ENCODE results near the gene PCF11.
"Not testable (repeated sequence)": the region's sequence is repeated elsewhere in the genome, so short reads cannot be mapped to it uniquely, and the experiment has no call there.

The PCF11 gene

DNA sequence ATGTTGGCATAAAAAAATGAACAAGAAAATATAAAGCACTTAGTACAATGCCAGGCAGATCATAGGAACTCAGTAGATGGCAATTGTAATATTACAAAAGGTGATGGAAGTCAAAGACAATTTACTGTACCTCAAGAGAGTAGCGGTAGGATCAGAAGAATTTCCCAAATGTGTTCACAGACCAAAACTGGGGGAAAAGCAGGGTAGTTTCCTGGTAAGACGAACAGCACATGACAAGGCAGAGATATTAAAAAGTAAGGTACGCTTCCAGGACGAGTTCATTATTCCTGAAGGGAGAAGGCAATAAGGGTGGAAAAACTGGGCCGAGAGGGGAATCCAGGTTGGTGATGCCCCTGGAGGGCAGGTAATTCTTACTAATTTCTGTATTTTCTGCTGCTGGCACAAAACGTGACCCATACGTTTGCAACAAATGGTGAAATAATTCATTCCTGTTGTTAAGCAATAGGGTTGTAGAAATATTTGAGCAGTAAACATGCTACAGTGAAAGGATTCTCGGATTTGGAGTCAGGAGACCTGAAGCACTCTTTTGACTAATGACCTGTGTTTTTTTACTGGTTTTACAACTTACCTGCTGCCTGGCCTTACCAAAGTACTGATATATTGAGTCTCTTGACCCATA is 35.8 kb downstream of the PCF11 start:
- DNase-seq, result no peak

DNA sequence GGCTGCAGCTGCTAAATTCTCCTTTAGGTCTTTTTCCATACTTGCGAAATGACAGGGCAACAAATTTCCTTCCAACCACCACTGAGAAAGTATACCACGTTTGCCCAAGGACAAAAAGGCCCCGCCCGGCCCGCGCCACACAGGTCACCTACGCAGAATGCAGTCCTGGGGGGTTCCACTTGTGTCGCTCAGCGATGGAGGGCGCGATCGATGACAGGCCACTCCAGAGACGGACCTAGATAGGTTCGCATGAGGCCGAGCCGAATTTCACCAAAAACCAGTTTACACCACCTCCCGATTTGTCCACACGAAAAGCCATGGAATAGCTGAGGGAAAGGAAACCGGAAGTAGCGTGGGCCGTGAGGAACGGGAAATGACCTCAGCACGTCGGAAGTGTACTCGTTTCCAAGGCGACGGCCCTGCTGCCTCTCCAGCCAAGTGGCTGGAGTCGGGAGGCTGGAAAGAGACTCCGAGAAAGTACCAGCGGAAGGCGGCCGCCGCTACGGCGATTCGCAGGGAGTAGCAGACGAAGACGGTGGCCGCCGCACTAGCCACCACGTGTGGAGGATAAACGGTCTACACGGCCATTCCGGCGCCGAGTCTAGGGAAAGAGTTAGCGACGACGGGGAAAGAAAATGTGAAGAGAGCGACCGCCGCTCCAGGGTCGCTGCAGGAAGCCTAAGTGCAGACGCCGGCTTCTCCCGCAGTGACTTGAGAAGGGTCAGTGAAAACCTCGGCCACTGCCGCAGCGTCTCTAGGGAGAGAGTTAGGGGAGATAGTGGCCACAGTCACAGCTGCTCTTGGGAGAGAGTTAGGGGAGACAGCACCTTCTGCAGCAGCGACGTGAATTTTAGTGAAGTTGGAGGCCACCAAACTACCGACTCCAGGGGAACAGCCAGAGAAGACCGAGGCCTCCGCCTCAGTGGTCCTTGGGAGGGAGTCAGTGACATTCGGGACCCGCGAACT is 36.7 kb downstream of the PCF11 start, which contains the start of gene ANKRD42:
Gene ANKRD42 (plus strand): TSS at position 398 of the 966 bp plus-strand sequence. CDS start 959 bp downstream, outside the sequence.
- DNase-seq, result peak; percentile 91

DNA sequence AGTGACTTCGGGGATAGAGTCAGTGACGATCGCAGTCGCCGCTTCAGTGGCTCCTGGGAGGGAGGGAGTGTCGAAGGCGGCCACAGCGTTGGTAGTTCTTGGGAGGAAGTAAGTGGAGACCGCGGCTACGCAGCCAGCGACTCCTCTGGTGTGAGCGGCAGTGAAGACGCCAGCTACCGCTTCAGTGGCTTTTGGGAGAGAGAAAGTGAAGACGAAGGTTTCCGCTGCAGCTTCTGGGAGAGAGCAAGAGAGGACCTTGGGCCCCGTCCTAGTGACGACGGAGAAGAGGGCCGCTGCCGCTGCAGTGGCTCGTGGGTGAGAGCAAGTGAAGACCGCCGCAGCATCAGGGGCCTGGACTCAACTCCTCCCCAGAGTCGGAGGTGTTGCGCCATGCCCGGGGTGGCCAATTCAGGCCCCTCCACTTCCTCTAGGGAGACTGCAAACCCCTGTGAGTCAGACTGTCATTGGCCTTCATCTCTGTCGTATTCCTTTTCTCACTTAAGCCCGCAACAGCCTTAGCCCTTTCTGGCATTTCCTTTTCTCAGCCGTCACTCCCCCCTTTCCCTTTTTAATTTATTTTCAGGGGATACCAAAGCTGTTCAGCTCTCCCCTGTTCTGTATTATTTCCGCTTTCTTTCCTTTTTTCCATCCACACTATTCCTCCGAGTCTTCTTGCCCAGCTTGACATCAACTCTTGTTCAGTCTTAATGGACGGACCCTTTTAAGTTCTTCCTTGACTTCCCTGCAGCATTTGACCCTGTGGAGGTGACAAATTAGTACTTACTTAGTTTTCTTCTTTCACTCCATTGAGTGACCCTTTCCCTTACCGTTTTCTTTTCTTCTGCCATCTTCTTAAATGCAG is 37.6 kb downstream of the PCF11 start:
- peak; percentile 40 for DNase-seq

DNA sequence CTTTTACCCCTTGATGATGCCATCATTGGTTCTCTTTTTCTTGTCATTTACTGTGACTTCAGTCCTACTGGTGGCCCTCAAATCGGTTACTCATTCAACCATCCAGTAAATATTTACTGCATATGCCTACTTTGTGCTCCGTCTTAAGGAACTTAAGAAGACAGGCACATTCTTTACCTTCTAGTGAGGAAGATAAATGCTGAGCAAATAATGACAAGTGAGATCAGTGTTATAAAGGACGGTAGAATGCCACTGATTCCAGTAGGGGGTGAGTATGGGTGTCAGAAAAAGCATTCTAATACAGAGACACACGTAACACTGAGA is 38.2 kb downstream of the PCF11 start:
- no peak for DNase-seq

DNA sequence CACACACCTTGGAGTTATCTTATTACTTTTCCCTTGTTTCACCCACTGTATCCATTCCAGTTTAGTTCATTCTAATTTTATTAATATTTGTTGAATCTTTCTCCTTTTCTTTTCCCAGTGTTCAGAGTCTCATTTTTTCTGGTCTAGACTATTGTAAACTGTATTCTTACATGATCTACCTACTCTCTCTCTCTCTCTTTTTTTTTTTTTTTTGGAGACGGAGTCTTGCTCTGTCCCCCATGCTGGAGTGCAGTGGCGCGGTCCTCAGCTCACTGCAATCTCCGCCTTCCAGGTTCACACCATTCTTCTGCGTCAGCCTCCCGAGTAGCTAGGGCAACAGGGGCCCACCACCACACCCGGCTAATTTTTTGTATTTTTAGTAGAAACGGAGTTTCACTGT is 38.7 kb downstream of the PCF11 start:
- DNase-seq, result no peak

DNA sequence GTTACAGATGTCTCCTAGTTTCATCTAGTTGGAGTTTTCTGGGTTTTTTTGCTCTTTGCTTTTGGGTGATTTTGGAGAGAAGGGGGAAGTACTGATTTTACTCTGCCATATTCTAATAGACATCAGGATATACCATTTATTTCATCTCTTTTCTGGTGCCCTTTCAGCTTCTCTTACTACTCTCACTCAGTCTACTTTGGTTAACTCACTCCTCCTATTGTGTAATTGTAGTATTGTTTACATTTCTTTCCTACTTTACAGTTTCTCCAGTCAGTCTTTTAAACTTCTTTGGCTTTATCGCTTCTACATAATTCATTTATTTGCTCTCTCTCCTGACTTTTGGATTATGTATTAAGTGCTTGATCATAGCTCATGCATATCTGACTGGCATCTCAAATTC is 43.1 kb downstream of the PCF11 start:
- no peak for DNase-seq

DNA sequence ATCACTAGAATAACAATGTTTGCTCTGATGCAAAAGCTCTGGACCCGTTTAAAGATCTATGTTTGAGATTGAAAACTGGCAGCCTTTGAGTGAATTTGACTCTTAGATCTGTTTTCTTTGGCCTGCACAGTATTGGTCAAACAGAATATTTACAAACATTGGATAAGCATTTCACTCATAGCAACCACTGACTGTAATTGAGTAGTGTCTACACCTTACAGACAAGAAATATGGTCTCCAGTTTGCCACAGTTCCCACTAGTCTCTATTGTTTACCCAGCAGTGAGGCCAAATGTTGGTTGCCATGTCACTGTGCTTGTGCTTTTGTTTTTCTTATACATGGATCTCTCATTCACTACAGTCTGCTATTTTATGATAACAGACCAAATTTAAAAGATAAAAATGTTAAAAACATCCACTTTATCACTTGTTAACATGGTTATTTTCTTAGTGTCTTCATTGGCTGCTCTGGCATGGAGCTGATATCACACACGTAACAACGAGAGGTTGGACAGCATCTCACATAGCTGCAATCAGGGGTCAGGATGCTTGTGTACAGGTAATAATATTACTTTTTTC is 48.8 kb downstream of the PCF11 start:
- no peak for DNase-seq

DNA sequence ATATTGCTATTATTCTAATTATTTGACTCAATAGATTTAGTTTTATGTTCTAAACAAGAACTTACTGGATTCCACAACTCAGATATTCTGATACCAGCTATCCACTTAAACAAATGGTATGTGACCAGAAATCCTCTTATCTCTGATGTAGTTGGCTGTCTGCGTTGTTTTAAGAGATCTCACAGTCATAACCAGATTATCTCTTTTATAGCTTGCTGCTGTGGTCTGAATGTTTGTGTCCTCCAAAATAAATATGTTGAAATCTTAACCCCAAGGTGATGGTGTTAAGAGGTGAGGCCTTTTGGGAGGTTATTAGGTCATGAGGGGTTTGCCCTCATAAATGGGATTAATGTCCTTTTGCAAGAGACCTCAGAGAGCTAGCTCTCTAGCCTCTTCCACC is 49.3 kb downstream of the PCF11 start:
- DNase-seq, result no peak

DNA sequence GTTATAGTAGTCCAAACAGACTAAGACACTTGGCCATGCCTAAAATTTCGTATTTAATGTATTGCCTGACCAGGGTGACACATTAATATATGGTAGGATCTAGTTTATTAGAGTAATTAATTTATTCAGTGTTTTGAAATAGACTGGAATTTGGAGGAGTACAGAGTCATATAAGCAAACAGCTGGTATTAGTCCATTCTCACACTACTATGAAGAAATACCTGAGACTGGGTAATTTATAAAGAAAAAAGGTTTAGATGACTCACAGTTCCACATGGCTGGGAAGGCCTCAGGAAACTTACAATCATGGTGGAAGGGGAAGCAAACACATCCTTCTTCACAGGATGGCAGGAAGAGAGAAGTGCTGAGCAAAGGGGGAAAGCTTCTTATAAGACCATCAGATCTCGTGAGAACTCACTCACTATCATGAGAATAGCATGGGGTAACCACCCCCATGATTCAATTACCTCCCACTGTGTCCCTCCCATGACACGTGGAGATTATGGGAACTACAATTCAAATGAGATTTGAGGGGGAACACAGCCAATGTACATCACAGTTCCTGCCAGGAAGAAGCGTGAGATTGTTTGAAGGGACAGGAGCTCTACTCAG is 49.9 kb downstream of the PCF11 start:
- not testable (repeated sequence) for DNase-seq

DNA sequence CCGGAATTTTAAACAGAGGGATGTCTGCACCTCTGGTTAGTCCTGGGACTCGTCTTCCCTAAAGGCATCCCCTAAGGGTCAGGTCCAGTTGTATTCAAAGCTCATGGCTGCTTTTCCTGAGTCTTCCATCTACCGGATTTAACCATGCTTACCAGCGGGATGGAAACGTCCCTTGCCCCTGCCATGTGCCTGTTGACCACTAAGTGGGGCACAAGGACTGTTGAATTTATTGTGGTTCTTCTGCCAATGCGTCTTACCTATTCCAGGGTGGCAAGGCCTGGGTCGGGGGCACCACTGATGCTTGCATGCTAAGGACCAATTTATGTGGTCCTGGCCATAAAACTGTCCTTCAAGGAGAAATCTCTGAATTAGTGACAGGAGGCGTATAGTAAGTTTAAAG is 62.2 kb downstream of the PCF11 start:
- peak; percentile 39 for DNase-seq

DNA sequence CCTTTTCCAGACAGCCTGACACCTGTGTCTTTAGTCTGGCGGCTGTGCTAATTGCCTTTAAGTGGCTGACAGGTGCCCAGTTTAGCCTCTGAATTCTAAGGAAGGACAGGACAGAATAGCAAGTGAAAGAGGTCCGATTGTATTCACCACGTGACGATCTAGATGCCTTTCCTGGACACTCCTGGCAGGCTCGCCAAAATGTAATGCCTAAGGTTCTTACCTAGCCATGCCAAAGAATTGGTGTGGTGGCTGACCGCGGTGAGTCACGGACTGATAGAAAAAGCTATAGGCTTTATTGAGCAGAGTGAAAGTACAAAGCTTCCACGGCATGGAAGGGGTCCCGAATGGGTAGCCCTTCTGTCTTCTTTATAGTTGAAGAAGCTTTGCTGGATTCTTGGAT is 63.3 kb downstream of the PCF11 start:
- peak; percentile 54 for DNase-seq

DNA sequence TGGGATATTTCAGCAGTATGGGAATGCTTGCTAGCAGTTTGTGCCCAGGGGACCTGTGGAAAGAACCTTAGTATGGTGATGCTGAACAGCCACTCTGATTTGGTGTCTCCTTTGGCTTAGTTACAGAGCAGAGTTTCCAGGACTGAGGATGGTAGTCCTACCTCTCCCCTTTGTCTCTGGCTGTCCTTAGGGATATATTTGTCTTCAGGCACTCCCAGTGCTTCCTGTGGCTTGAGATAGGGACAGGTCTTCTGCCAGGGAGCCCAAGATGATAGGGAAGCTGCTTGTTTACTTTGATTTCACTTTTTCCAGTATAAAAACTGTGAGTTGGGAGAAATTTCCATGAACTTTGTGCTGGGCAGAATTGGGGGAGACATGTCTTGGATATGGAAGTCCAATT is 64.8 kb downstream of the PCF11 start:
- no peak for DNase-seq

DNA sequence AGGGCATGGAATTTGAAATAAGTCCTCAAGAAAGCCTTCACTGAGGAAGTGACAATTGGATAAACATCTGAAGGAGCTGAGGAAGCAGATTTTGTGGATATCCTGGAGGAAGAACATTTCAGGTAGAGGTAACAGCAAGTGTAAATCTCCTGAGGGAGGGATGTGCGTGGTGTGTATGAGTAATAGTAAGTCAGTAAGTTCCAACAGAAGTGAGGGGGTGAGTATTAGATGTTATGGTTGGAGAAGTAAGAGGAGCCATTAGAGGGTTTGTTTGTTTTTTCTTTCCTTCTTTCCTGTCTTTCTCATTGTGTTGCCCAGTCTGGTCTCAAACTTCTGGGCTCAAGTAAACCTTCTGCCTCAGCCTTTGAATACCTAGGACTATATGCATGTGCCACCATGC is 65.6 kb downstream of the PCF11 start:
- DNase-seq, result no peak

DNA sequence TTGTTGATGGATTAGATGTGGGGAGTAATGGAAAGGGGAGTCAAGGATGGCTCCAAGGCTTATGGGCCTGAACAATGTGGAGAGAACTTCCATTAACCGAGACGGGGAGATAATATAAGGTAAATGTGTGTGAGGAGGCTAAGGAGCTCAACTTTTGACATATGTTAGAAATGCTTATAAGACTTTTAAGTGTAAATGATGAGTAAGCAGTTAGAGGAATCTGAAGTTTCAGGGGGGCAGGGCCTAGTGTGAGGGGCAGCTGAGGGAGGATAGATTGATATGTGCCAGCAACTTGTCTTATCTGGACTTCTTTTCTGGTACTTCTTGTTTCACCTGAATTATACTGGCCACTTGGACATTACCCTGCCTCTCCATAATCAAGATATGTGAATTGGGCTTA is 66.5 kb downstream of the PCF11 start:
- no peak for DNase-seq

DNA sequence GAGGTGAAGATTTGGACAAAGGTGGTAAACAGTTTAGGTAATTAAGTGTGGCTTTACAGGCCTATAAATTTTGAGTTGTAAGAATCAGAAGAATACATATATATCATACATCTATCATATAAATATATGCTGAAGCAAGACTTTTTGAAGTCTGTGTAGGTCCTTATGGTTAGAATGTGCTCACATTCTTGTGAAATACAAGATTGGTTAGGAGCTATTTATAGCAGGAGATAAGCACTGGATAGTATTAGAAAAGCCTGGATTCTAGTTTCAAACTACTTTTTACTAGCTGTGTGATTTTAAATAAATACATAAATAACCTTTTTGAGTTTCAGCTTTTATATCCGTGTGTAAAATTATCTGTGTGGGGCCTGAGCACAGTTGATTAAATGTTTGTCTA is 78.9 kb downstream of the PCF11 start:
- no peak for DNase-seq

All from NCI-H146 (cell line).